Activated naive CD8-positive, alpha-beta T cell treated with anti-CD3 and anti-CD28 coated beads, Interleukin-2, amount 50 U/mL, for 16 hours (primary cell): ENCODE measurements around the gene PI16.
A peak's percentile ranks its signal among the peaks of the same experiment; 100 is the strongest.
"Not testable (repeated sequence)": the region's sequence is repeated elsewhere in the genome, so short reads cannot be mapped to it uniquely, and the experiment has no call there.

Experiments
- DNase-seq: peaks from one replicate; pipeline ENCODE4 v3.0.0-alpha.2; 2020; ENCODE audit warnings: low read depth, low spot score

PI16 gene

GRCh38 chr6:36975231-36976006, 20.9 kb downstream of the PI16 start:
- DNase-seq, result no peak

- DNase-seq, result no peak
Measured at GRCh38 chr6:36976007-36976264, 21.4 kb downstream of the PI16 start.

GRCh38 chr6:36976509-36976908, 22.0 kb downstream of the PI16 start:
- DNase-seq, result no peak

GRCh38 chr6:36976931-36977330, 22.4 kb downstream of the PI16 start:
- no peak for DNase-seq

GRCh38 chr6:36977470-36977941, 23.0 kb downstream of the PI16 start:
- DNase-seq, result no peak

- DNase-seq, result no peak
Measured at GRCh38 chr6:36978421-36979346, 24.1 kb downstream of the PI16 start.

GRCh38 chr6:36979347-36979742, 24.8 kb downstream of the PI16 start:
- DNase-seq, result no peak

- DNase-seq, result no peak
Measured at GRCh38 chr6:36980129-36980528, 25.6 kb downstream of the PI16 start.

- DNase-seq, result no peak
Measured at GRCh38 chr6:36980876-36981619, 26.5 kb downstream of the PI16 start.

- no peak for DNase-seq
Measured at GRCh38 chr6:36983538-36983937, 29.0 kb downstream of the PI16 start.

GRCh38 chr6:36984581-36985416, 30.3 kb downstream of the PI16 start:
- no peak for DNase-seq

- no peak for DNase-seq
Measured at GRCh38 chr6:36985417-36985807, 30.9 kb downstream of the PI16 start.

- DNase-seq, result peak; percentile 61
Measured at GRCh38 chr6:36985808-36986703, 31.5 kb downstream of the PI16 start, which contains the start of gene MTCH1. Gene MTCH1, minus strand, starts transcription at chr6:36986196. Its CDS starts 23 bp downstream, at chr6:36986173.

- DNase-seq, result no peak
Measured at GRCh38 chr6:36986704-36987047, 32.1 kb downstream of the PI16 start.

- no peak for DNase-seq
Measured at GRCh38 chr6:36989264-36989663, 34.7 kb downstream of the PI16 start.

GRCh38 chr6:36990401-36990800, 35.9 kb downstream of the PI16 start:
- DNase-seq, result not testable (repeated sequence)

- DNase-seq, result no peak
Measured at GRCh38 chr6:36997811-36998722, 43.5 kb downstream of the PI16 start.

GRCh38 chr6:36998723-36999038, 44.1 kb downstream of the PI16 start:
- DNase-seq, result no peak

GRCh38 chr6:36999061-36999750, 44.7 kb downstream of the PI16 start:
- no peak for DNase-seq
